GM19438 (cell line): ENCODE results near the gene UBXN11.
A peak's percentile ranks its signal among the peaks of the same experiment; 100 is the strongest.
"Not testable (repeated sequence)": the region's sequence is repeated elsewhere in the genome, so short reads cannot be mapped to it uniquely, and the experiment has no call there.

Experiments used
- ATAC-seq: cut with Tn5 transposase; IDR thresholded peaks from one replicate; pipeline ENCODE4 v1.9.1; 2021; ENCODE audit warnings: low read depth; ENCODE audit not compliant: unreplicated experiment

Gene UBXN11

GRCh38 chr1:26307966-26308899 is 1.8 kb upstream of the UBXN11 start:
- not testable (repeated sequence) for ATAC-seq

- no peak for ATAC-seq
These were observed 936 bp upstream of the UBXN11 start for GRCh38 chr1:26307363-26307781.

GRCh38 chr1:26305667-26306289 is 658 bp downstream of the UBXN11 start:
- ATAC-seq, result no peak

- ATAC-seq, result no peak
These were observed 3.6 kb downstream of the UBXN11 start for GRCh38 chr1:26302733-26303405.

- no peak for ATAC-seq
These were observed 5.7 kb downstream of the UBXN11 start for GRCh38 chr1:26300578-26301275.

- ATAC-seq, result no peak
These were observed 8.7 kb downstream of the UBXN11 start for GRCh38 chr1:26297791-26298124.

GRCh38 chr1:26297057-26297790 is 9.2 kb downstream of the UBXN11 start:
- ATAC-seq, result no peak

- no peak for ATAC-seq
These were observed 9.9 kb downstream of the UBXN11 start for GRCh38 chr1:26296340-26297056.

GRCh38 chr1:26295194-26296138 is 11.0 kb downstream of the UBXN11 start:
- no peak for ATAC-seq

- ATAC-seq, result no peak
These were observed 12.4 kb downstream of the UBXN11 start for GRCh38 chr1:26293911-26294463.

GRCh38 chr1:26292735-26293134 is 13.7 kb downstream of the UBXN11 start:
- ATAC-seq, result not testable (repeated sequence)

- no peak for ATAC-seq
These were observed 14.5 kb downstream of the UBXN11 start for GRCh38 chr1:26291939-26292338.

- no peak for ATAC-seq
These were observed 15.0 kb downstream of the UBXN11 start for GRCh38 chr1:26291433-26291832.

- ATAC-seq, result no peak
These were observed 15.6 kb downstream of the UBXN11 start for GRCh38 chr1:26290882-26291261.

GRCh38 chr1:26290122-26290881 is 16.1 kb downstream of the UBXN11 start:
- no peak for ATAC-seq

- peak; percentile 40 for ATAC-seq
These were observed 17.0 kb downstream of the UBXN11 start for GRCh38 chr1:26289158-26290059.
